Keratinocyte (primary cell): ENCODE results near the gene CCDC122. TPM values are rescaled to one million over a fixed set of nuclear protein-coding genes. Genes with fewer than 3 reads are reported as not detected.

Experiments
- DNase-seq: peaks from one replicate; pipeline ENCODE4 v3.0.0-alpha.2; 2011; ENCODE audit warnings: low read depth, missing footprints, low spot score
- FAIRE-seq: peaks from 2 replicates; lab custom pipeline; 2011; peaks lifted over from hg19 to GRCh38; lab: Jason Lieb, UNC
- H2AFZ ChIP-seq: 2 replicates; pipeline ENCODE4 v1.6.0; 2012; ENCODE audit warnings: low read length, control low read depth, inconsistent platforms; ENCODE audit not compliant: control insufficient read depth
- H3K27ac ChIP-seq: 2 replicates; pipeline ENCODE4 v1.5.1; 2011; ENCODE audit warnings: low read length; ENCODE audit not compliant: control insufficient read depth, insufficient read depth
- H3K27me3 ChIP-seq: 3 replicates; pipeline ENCODE4 v1.6.0; 2011; ENCODE audit warnings: low read length; ENCODE audit not compliant: control insufficient read depth, insufficient read depth; ENCODE audit errors: extremely low read depth
- H3K36me3 ChIP-seq, 2 experiments: 2 replicates in 1 of 2; 3 replicates in 1 of 2; pipeline ENCODE4 v1.5.1; 2011; ENCODE audit warnings: low read length in 2 of 2, mild to moderate bottlenecking in 1 of 2; ENCODE audit not compliant: control insufficient read depth in 2 of 2, insufficient read depth in 2 of 2; ENCODE audit errors: extremely low read depth in 1 of 2
- H3K4me1 ChIP-seq: 3 replicates; pipeline ENCODE4 v1.5.1; 2011; ENCODE audit warnings: low read length; ENCODE audit not compliant: control insufficient read depth, insufficient read depth; ENCODE audit errors: extremely low read depth
- H3K4me2 ChIP-seq: 3 replicates; pipeline ENCODE4 v1.6.0; 2011; ENCODE audit warnings: low read depth, low read length; ENCODE audit not compliant: control insufficient read depth, insufficient read depth; ENCODE audit errors: extremely low read depth
- H3K4me3 ChIP-seq, 3 experiments: fragments of 200-600 bp in 1 of 3; sonication (generic) in 1 of 3; 2 replicates in 2 of 3; 3 replicates in 1 of 3; pipeline ENCODE4 v1.5.1; 2011 to 2016; ENCODE audit warnings: low read length in 3 of 3, mild to moderate bottlenecking in 3 of 3, control low read depth in 2 of 3, inconsistent platforms in 1 of 3, low read depth in 1 of 3, mixed read lengths in 1 of 3, mixed run types in 1 of 3, moderate library complexity in 1 of 3; ENCODE audit not compliant: control insufficient read depth in 2 of 3, insufficient read depth in 2 of 3; ENCODE audit errors: extremely low read depth in 1 of 3
- H3K79me2 ChIP-seq: 2 replicates; pipeline ENCODE4 v1.6.0; 2012; ENCODE audit warnings: low read length; ENCODE audit not compliant: control insufficient read depth, insufficient read depth
- H3K9ac ChIP-seq: 3 replicates; pipeline ENCODE4 v1.6.0; 2011; ENCODE audit warnings: low read length; ENCODE audit not compliant: control insufficient read depth, insufficient read depth; ENCODE audit errors: extremely low read depth
- H3K9me1 ChIP-seq: 3 replicates; pipeline ENCODE4 v1.6.0; 2011; ENCODE audit warnings: low read length; ENCODE audit not compliant: control insufficient read depth, insufficient read depth; ENCODE audit errors: extremely low read depth
- H3K9me3 ChIP-seq: 2 replicates; pipeline ENCODE4 v1.5.1; 2012; ENCODE audit warnings: low read depth, low read length; ENCODE audit not compliant: control insufficient read depth
- H4K20me1 ChIP-seq: 3 replicates; pipeline ENCODE4 v1.6.0; 2011; ENCODE audit warnings: low read length; ENCODE audit not compliant: control insufficient read depth, insufficient read depth; ENCODE audit errors: extremely low read depth
- CTCF ChIP-seq, 3 experiments: IDR thresholded peaks in 1 of 3; conservative IDR thresholded peaks in 1 of 3; optimal IDR thresholded peaks in 1 of 3; 2 replicates in 2 of 3; 3 replicates in 1 of 3; pipeline versions ENCODE3 to v1.5.1; 2011; ENCODE audit warnings: low read length in 3 of 3, mild to moderate bottlenecking in 3 of 3, moderate library complexity in 2 of 3, control low read depth in 1 of 3, inconsistent platforms in 1 of 3; ENCODE audit not compliant: insufficient read depth in 2 of 3; ENCODE audit errors: extremely low read depth in 1 of 3
- EZH2 ChIP-seq: IDR thresholded peaks from one replicate; pipeline ENCODE4 v1.6.1; 2012; ENCODE audit warnings: inconsistent platforms, mild to moderate bottlenecking, low read length, moderate library complexity
- dilution Hi-C: fragments of 300-500 bp; cut with MboI; formaldehyde crosslinking; loops from one replicate; pipeline ENCODE4 v1.7.0; 2020; ENCODE audit warnings: low sequenced_read_pairs; ENCODE audit not compliant: extremely low pct_ligation_motif_present
- polyA plus RNA-seq, 5 experiments: library from polyadenylated mRNA; depleted of rRNA in 3 of 5; stranded (reverse) in 3 of 5; stranded (forward) in 1 of 5; unstranded in 1 of 5; fragments of >200 nt; gene quantifications; 1 replicate in 1 of 5; 2 replicates in 3 of 5; 3 replicates in 1 of 5; pipeline versions ENCODE4 v1.2.1 to v1.2.3, GENCODE V29; 2011 to 2012; ENCODE audit warnings: missing spikeins in 2 of 5, low read depth in 1 of 5, low replicate concordance in 1 of 5

CCDC122 gene
- polyA plus RNA-seq, 1 donor (not counting 4 experiments of a cell fraction or from before 2014, with no cell fraction given), result 1.5 TPM

GRCh38 chr13:43816401-43816889, 63.1 kb downstream of the CCDC122 start:
- no peak overlapping the region for H3K4me3 ChIP-seq
- H3K27me3 ChIP-seq, result no peaks in the 10 kb centered on the region
- no peaks in the 10 kb centered on the region for H3K9me1 ChIP-seq
- DNase-seq (no peak), FAIRE-seq (no peak)
- no peaks in the 10 kb centered on the region for H3K9me3 ChIP-seq
- dilution Hi-C loops, result no loop called here
- no peak for TF ChIP-seq CTCF (optimal IDR thresholded peaks at IDR 0.05 in 1 of 3, IDR thresholded peaks at IDR 0.05 in 1 of 3, conservative IDR thresholded peaks at IDR 0.05 in 1 of 3; ENCODE audit: extremely low read depth in 1 of 3, insufficient read depth in 2 of 3, low read length in 3 of 3)
- no peak for TF ChIP-seq EZH2
- H3K9ac ChIP-seq, result no peak overlapping the region
- H4K20me1 ChIP-seq, result no peaks in the 10 kb centered on the region
- peaks cover 11% of the 10 kb centered on the region for H3K4me1 ChIP-seq
- no peaks in the 10 kb centered on the region for H3K79me2 ChIP-seq
- H2AFZ ChIP-seq, result no peak overlapping the region
- H3K4me2 ChIP-seq, result no peak overlapping the region
- no peaks in the 10 kb centered on the region for H3K36me3 ChIP-seq
- H3K27ac ChIP-seq, result no peak overlapping the region

GRCh38 chr13:43815204-43815603, 64.3 kb downstream of the CCDC122 start:
- dilution Hi-C loops, result no loop called here
- H3K9ac ChIP-seq, result no peak overlapping the region
- H3K4me3 ChIP-seq, result peak overlapping the region in 1 of 3 experiments; percentile 34
- peak overlapping the region; percentile 54 for H3K4me2 ChIP-seq
- H3K27ac ChIP-seq, result peak overlapping the region; percentile 8
- H3K36me3 ChIP-seq, result no peaks in the 10 kb centered on the region
- DNase-seq, result no peak
- H3K79me2 ChIP-seq, result no peaks in the 10 kb centered on the region
- H4K20me1 ChIP-seq, result no peaks in the 10 kb centered on the region
- peak; percentile 94 for FAIRE-seq
- peaks cover 11% of the 10 kb centered on the region for H3K4me1 ChIP-seq
- TF ChIP-seq EZH2 (no peak), CTCF (optimal IDR thresholded peaks at IDR 0.05 in 1 of 3, IDR thresholded peaks at IDR 0.05 in 1 of 3, conservative IDR thresholded peaks at IDR 0.05 in 1 of 3; ENCODE audit: extremely low read depth in 1 of 3, insufficient read depth in 2 of 3, low read length in 3 of 3) (no peak)
- no peaks in the 10 kb centered on the region for H3K9me3 ChIP-seq
- no peaks in the 10 kb centered on the region for H3K9me1 ChIP-seq
- H2AFZ ChIP-seq, result peak overlapping the region; percentile 74
- no peaks in the 10 kb centered on the region for H3K27me3 ChIP-seq
